Naive thymus-derived CD4-positive, alpha-beta T cell (primary cell): ENCODE data around the gene ADAMTS4. TPM values are rescaled to one million over a fixed set of nuclear protein-coding genes. Genes with fewer than 3 reads are reported as not detected.
A peak's percentile ranks its signal among the peaks of the same experiment; 100 is the strongest.

Experiments used
- ATAC-seq: fragments of 150-1000 bp; cut with Tn5 transposase; 2 replicates; pipeline ENCODE4 v1.10.0; 2021; ENCODE audit warnings: mild to moderate bottlenecking, moderate library complexity
- CTCF ChIA-PET: fragments of 350-600 bp; sonication (Branson Sonifier 250); formaldehyde crosslinking; loops from one replicate; lab custom pipeline; 2021; ENCODE audit warnings: antibody characterized with exemption; lab: Charles Lee
- POLR2A ChIA-PET: fragments of 350-600 bp; sonication (Branson Sonifier 250); formaldehyde crosslinking; loops from one replicate; lab custom pipeline; 2021; ENCODE audit warnings: antibody characterized with exemption, inconsistent platforms; lab: Charles Lee
- DNase-seq, 9 donors: peaks; one replicate each; pipeline versions ENCODE4 v3.0.0 to v3.0.0-alpha.2; 2020 to 2022; ENCODE audit warnings: mixed read lengths in 1 of 9
- H3K27ac ChIP-seq: one replicate; pipeline ENCODE4 v1.7.0; 2013; ENCODE audit warnings: mild to moderate bottlenecking, low read depth, low read length, moderate library complexity
- H3K27me3 ChIP-seq, 2 donors: one replicate each; pipeline ENCODE4 v1.7.0; 2013; ENCODE audit warnings: low read length in 2 of 2, mild to moderate bottlenecking in 2 of 2, moderate library complexity in 2 of 2; ENCODE audit not compliant: control insufficient read depth in 2 of 2, insufficient read depth in 2 of 2
- H3K36me3 ChIP-seq, 3 experiments: 1 replicate in 2 of 3; 2 replicates in 1 of 3; pipeline ENCODE4 v1.7.0; 2013; ENCODE audit warnings: low read length in 3 of 3, mild to moderate bottlenecking in 3 of 3, moderate library complexity in 1 of 3; ENCODE audit not compliant: insufficient read depth in 3 of 3, control insufficient read depth in 2 of 3
- H3K4me1 ChIP-seq, 2 donors: one replicate each; pipeline ENCODE4 v1.7.0; 2013; ENCODE audit warnings: low read length in 2 of 2, mild to moderate bottlenecking in 2 of 2, moderate library complexity in 1 of 2; ENCODE audit not compliant: control insufficient read depth in 2 of 2, insufficient read depth in 2 of 2
- H3K4me3 ChIP-seq: 2 replicates; pipeline ENCODE4 v1.7.0; 2013; ENCODE audit warnings: mild to moderate bottlenecking, low read length
- H3K9me3 ChIP-seq, 3 experiments: 1 replicate in 2 of 3; 2 replicates in 1 of 3; pipeline ENCODE4 v1.7.0; 2013; ENCODE audit warnings: low read length in 3 of 3; ENCODE audit not compliant: control insufficient read depth in 2 of 3
- H3K27ac Mint-ChIP-seq, 9 donors: one replicate each; pipeline ENCODE4 v1.8.0; 2020 to 2022; ENCODE audit warnings: mixed read lengths in 9 of 9, mild to moderate bottlenecking in 8 of 9, moderate library complexity in 5 of 9, inconsistent platforms in 2 of 9
- H3K27me3 Mint-ChIP-seq, 5 donors: one replicate each; pipeline ENCODE4 v1.8.0; 2021 to 2022; ENCODE audit warnings: mixed read lengths in 5 of 5, mild to moderate bottlenecking in 1 of 5
- H3K36me3 Mint-ChIP-seq, 5 donors: one replicate each; pipeline ENCODE4 v1.8.0; 2020 to 2022; ENCODE audit warnings: mixed read lengths in 5 of 5, mild to moderate bottlenecking in 3 of 5, inconsistent platforms in 1 of 5
- H3K4me1 Mint-ChIP-seq, 7 donors: one replicate each; pipeline ENCODE4 v1.8.0; 2020 to 2022; ENCODE audit warnings: mixed read lengths in 7 of 7, mild to moderate bottlenecking in 3 of 7, inconsistent platforms in 1 of 7
- H3K4me3 Mint-ChIP-seq, 10 donors: one replicate each; pipeline ENCODE4 v1.8.0; 2020 to 2022; ENCODE audit warnings: mild to moderate bottlenecking in 10 of 10, mixed read lengths in 10 of 10, moderate library complexity in 6 of 10, inconsistent platforms in 2 of 10
- H3K9me3 Mint-ChIP-seq, 11 donors: one replicate each; pipeline ENCODE4 v1.8.0; 2020 to 2022; ENCODE audit warnings: mixed read lengths in 11 of 11, mild to moderate bottlenecking in 4 of 11, inconsistent platforms in 1 of 11, moderate library complexity in 1 of 11
- intact Hi-C, 2 donors: fragments of 100-400 bp; cut with micrococcal nuclease; formaldehyde crosslinking; loops; one replicate each; pipeline ENCODE4 v1.15.1; 2023
- polyA plus RNA-seq, 2 donors: library from polyadenylated mRNA; unstranded; fragments of 300-500 nt; fragmentation: Illumina TruSeq; gene quantifications; one replicate each; pipeline ENCODE4 v1.2.3, GENCODE V29; 2021
- total RNA-seq, 6 experiments: library from RNA in 5 of 6; stranded (reverse) in 5 of 6; gene quantifications; 1 replicate in 5 of 6; 2 replicates in 1 of 6; pipeline ENCODE4 v1.2.3 and lab custom pipeline; 2021 to 2026

Gene ADAMTS4, protein sequence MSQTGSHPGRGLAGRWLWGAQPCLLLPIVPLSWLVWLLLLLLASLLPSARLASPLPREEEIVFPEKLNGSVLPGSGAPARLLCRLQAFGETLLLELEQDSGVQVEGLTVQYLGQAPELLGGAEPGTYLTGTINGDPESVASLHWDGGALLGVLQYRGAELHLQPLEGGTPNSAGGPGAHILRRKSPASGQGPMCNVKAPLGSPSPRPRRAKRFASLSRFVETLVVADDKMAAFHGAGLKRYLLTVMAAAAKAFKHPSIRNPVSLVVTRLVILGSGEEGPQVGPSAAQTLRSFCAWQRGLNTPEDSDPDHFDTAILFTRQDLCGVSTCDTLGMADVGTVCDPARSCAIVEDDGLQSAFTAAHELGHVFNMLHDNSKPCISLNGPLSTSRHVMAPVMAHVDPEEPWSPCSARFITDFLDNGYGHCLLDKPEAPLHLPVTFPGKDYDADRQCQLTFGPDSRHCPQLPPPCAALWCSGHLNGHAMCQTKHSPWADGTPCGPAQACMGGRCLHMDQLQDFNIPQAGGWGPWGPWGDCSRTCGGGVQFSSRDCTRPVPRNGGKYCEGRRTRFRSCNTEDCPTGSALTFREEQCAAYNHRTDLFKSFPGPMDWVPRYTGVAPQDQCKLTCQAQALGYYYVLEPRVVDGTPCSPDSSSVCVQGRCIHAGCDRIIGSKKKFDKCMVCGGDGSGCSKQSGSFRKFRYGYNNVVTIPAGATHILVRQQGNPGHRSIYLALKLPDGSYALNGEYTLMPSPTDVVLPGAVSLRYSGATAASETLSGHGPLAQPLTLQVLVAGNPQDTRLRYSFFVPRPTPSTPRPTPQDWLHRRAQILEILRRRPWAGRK
- 1 to 10 TPM in 4 of 5 experiments, under 1 TPM in 1; 0.70 to 3.3 (median 1.6) TPM for total RNA-seq
- polyA plus RNA-seq = under 1 TPM; 0.21 to 0.38 TPM
- 4.0 reads per million, percentile 21 among the genes with 10 or more reads in this experiment for total RNA-seq (lab: John Stamatoyannopoulos, UW)

DNA sequence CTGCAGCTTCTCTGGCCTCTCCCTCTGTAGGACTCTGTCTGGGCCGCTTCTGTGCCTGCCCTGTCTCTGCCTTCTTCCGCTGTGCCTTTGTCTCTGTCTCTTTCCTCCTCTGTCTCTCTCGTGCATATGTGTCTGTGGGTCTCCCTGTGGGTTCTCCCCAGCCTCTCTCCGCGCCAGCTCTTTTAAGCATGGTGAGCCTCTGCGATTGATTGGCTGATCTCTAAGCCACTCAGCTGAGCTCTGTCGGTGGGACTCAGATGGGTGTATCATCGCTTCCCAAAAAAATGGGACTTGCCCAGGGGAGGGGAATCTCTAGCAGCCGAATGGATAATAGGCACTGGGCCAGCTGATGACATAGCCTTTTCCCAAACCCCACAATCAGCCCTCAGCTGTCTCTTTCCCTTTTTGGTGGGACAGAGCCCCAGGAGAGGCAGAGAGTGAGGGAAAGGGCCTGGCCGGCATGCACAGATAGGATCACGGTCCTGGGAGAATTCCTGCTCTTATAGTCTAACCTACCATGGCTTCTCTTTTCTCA is at the start of gene ADAMTS4:
TSS of gene ADAMTS4 (minus strand) at position 158 of the 535 bp plus-strand sequence. CDS start 427 bp downstream, outside the sequence.
- no peak for DNase-seq
- Mint-ChIP-seq H3K27me3 (no peaks in the 10 kb centered on the region), H3K4me1 (peaks cover 38 to 78% (median 62%) of the 10 kb centered on the region in 7 donors), H3K4me3 (peak within 1 kb of the TSS in 9 of 10 donors; percentile 16 to 97 (median 58)), H3K36me3 (peaks cover under 1 to 6% (median 2%) of the 10 kb centered on the region in 5 donors), H3K27ac (peak within 1 kb of the TSS; percentile 88 to 99 (median 98)), H3K9me3 (peaks cover 0 to 2% (median 0%) of the 10 kb centered on the region in 11 donors)
- Histone ChIP-seq H3K4me3 (peak within 1 kb of the TSS; percentile 27), H3K27ac (peak within 1 kb of the TSS; percentile 97), H3K27me3 (no peaks in the 10 kb centered on the region), H3K4me1 (peaks cover 51 to 54% of the 10 kb centered on the region in 2 donors), H3K9me3 (no peaks in the 10 kb centered on the region), H3K36me3 (peaks cover 0 to 7% (median 0%) of the 10 kb centered on the region in 3 experiments)
- ChIA-PET POLR2A (interaction anchor here (0.5 to 29.1 kb wide), 10 partner anchors 9 to 93 kb away, joined by 3 to 508 read pairs (median 3); partner anchors contain the start of genes APOA2, FCER1G, TOMM40L and UFC1), CTCF (interaction anchor here (0.9 to 1.4 kb wide), 6 partner anchors 10 to 33 kb away, joined by 3 to 5 read pairs (median 4); partner anchors contain the start of genes PPOX and TOMM40L)
- intact Hi-C loops = no loop called here
- no peak for ATAC-seq

DNA sequence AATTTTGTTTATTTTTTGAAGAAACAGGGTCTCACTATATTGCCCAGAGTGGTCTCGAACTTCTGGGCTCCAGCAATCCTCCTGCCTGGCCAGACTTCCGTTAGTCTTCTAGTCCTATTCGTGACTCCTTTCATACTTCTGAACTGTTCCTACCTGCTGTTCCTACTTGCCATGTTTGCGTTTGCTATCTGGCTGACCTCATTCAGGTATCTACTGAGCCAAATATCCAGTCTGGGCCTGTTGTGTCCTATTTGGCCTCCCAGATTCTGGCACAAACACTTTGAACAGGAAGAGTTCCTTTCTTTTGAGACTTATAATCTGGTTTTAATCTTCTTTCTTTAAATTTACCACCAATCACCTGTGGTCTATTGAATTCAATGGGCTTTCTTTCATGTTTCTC is 46.0 kb upstream of the ADAMTS4 start:
- DNase-seq (no peak), ATAC-seq (no peak)
- Mint-ChIP-seq H3K4me1 (peaks cover 0 to 1% (median 0%) of the 10 kb centered on the region in 7 donors), H3K27ac (no peak overlapping the region), H3K27me3 (peaks cover 0 to 14% (median 8%) of the 10 kb centered on the region in 5 donors), H3K4me3 (no peak overlapping the region), H3K9me3 (peaks cover 0 to 3% (median 0%) of the 10 kb centered on the region in 11 donors), H3K36me3 (peaks cover 0 to 5% (median 0%) of the 10 kb centered on the region in 5 donors)
- ChIA-PET CTCF (interaction anchor here (0.6 kb wide), 1 partner anchor 46 kb away, joined by 3 read pairs; no protein-coding TSS in a partner anchor), POLR2A (no interaction called here)
- no peaks in the 10 kb centered on the region for H3K36me3 ChIP-seq
- intact Hi-C loops = no loop called here
- H3K27ac ChIP-seq = no peak overlapping the region
- no peaks in the 10 kb centered on the region for H3K4me1 ChIP-seq
- H3K4me3 ChIP-seq = no peak overlapping the region
- H3K27me3 ChIP-seq = no peaks in the 10 kb centered on the region
- no peaks in the 10 kb centered on the region for H3K9me3 ChIP-seq

DNA sequence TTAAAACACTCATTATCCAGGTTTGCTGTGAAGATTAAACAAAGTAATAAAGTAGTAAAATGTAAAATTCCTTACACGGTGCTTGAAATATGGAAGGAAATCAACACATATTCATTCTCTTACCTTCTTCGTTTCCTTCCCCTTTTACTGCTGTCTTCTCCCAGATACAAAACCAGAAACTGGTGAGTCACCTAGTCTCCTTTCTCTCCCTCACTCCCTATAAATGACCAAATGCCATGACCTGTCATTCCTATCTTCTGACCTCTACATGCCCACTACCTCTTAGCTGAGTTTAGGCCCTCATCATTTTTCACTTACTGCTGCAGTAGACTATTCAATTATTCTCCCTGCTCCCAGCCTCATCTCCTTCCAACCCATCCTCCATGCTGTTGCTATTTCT is 43.5 kb upstream of the ADAMTS4 start:
- POLR2A ChIA-PET = no interaction called here
- CTCF ChIA-PET = no interaction called here
- Mint-ChIP-seq H3K9me3 (peaks cover 0 to 1% (median 0%) of the 10 kb centered on the region in 11 donors), H3K36me3 (peaks cover 0 to 5% (median 0%) of the 10 kb centered on the region in 5 donors), H3K4me3 (no peak overlapping the region), H3K27me3 (peaks cover 0 to 14% (median 9%) of the 10 kb centered on the region in 5 donors), H3K27ac (no peak overlapping the region), H3K4me1 (peaks cover 0 to 1% (median 0%) of the 10 kb centered on the region in 7 donors)
- Histone ChIP-seq H3K4me1 (no peaks in the 10 kb centered on the region), H3K9me3 (no peaks in the 10 kb centered on the region), H3K4me3 (no peak overlapping the region), H3K27ac (no peak overlapping the region), H3K36me3 (no peaks in the 10 kb centered on the region), H3K27me3 (no peaks in the 10 kb centered on the region)
- intact Hi-C loops = no loop called here
- DNase-seq (no peak), ATAC-seq (peak; percentile 31)

DNA sequence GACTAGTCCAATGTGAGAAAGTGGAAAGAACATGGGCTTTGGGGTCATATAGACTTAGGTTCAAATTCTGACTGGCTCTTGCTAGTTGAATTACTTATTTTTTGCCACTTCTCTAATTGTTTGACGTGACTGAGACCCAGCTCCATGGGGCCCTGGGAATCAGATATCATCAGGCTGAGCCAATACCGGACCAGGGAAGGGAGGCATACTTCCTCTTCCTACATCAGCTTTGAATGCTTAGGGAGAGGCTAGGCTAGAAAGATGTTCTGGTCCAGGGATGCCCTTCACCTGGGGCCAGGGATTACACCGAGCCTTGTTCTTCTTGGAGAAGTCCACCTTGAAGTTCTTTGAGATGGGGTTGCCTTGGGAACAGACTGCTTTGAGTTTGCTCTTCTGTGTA is 42.8 kb upstream of the ADAMTS4 start:
- no peak overlapping the region for H3K4me3 Mint-ChIP-seq
- no peak for DNase-seq
- intact Hi-C loops = no loop called here
- ATAC-seq = no peak
- Histone ChIP-seq H3K4me1 (no peaks in the 10 kb centered on the region), H3K27me3 (no peaks in the 10 kb centered on the region), H3K27ac (no peak overlapping the region), H3K4me3 (no peak overlapping the region), H3K9me3 (no peaks in the 10 kb centered on the region), H3K36me3 (no peaks in the 10 kb centered on the region)
- no peak overlapping the region for H3K27ac Mint-ChIP-seq
- H3K4me1 Mint-ChIP-seq = peaks cover 0 to 1% (median 0%) of the 10 kb centered on the region in 7 donors
- H3K27me3 Mint-ChIP-seq = peaks cover 0 to 14% (median 9%) of the 10 kb centered on the region in 5 donors
- POLR2A ChIA-PET = no interaction called here
- peaks cover 0 to 5% (median 0%) of the 10 kb centered on the region in 5 donors for H3K36me3 Mint-ChIP-seq
- CTCF ChIA-PET = no interaction called here
- H3K9me3 Mint-ChIP-seq = peaks cover 0 to 1% (median 0%) of the 10 kb centered on the region in 11 donors

DNA sequence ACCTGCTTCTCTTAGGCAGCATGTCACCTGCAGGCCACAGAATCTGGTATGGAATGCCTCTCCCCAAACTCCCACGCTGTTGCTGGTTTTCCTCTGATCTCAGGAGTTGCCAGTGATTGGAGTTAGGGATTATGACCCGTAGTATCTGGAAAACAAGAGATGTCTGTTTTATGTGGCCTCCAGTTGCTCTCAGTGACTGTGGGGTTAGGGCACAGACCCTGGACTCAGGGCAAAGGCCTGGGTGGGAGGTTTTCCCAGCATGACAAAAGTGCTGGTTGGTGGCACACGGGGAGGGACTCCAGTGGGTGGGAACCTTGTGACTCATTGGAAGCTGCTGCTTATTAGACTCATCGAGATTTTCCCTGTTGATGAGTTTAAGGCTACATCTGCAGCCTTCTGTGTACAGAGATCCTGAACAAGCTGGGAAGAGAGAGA is 39.2 kb upstream of the ADAMTS4 start, which contains the start of gene NR1I3:
TSS of gene NR1I3 (minus strand) at position 165 of the 435 bp plus-strand sequence. CDS start 1,638 bp downstream, outside the sequence.
- DNase-seq = no peak
- Mint-ChIP-seq H3K27me3 (peaks cover 0 to 12% (median 8%) of the 10 kb centered on the region in 5 donors), H3K4me3 (no peak within 1 kb of the TSS), H3K9me3 (no peaks in the 10 kb centered on the region), H3K36me3 (no peaks in the 10 kb centered on the region), H3K27ac (no peak within 1 kb of the TSS), H3K4me1 (peaks cover 0 to 2% (median 0%) of the 10 kb centered on the region in 7 donors)
- Histone ChIP-seq H3K4me3 (no peak within 1 kb of the TSS), H3K27me3 (no peaks in the 10 kb centered on the region), H3K36me3 (no peaks in the 10 kb centered on the region), H3K4me1 (no peaks in the 10 kb centered on the region), H3K9me3 (no peaks in the 10 kb centered on the region), H3K27ac (no peak within 1 kb of the TSS)
- ChIA-PET POLR2A (interaction anchor here (0.6 to 0.7 kb wide), 2 partner anchors 62 to 67 kb away, joined by 4 read pairs; no protein-coding TSS in a partner anchor), CTCF (interaction anchor here (0.6 kb wide), 1 partner anchor 7 kb away, joined by 4 read pairs; no protein-coding TSS in a partner anchor)
- ATAC-seq = no peak
- intact Hi-C loops = no loop called here
